Airway epithelial cell (primary cell): ENCODE data around the gene LGR6. TPM values are rescaled to one million over a fixed set of nuclear protein-coding genes. Genes with fewer than 3 reads are reported as not detected.

Experiments used
- total RNA-seq: library from RNA; depleted of rRNA; stranded (reverse); fragments of >200 nt; gene quantifications from 2 replicates; pipeline ENCODE4 v1.2.3, GENCODE V29; 2015

The LGR6 gene
- total RNA-seq: 0.14 TPM in 2 replicates

GRCh38 chr1:202193614-202194327 is at the start of gene LGR6:
TSS of gene LGR6 (plus strand) at chr1:202193799. CDS start at chr1:202193990, 191 bp downstream.

GRCh38 chr1:202144402-202145067 is 49.1 kb upstream of the LGR6 start, which contains the start of gene ARL8A:
TSS of gene ARL8A (minus strand) at chr1:202144737. CDS start at chr1:202144572, 165 bp downstream.

GRCh38 chr1:202160377-202160940 is 33.1 kb upstream of the LGR6 start, which contains the start of gene PTPN7:
TSS of gene PTPN7 (minus strand) at chr1:202160602. CDS start at chr1:202159402, 1,200 bp downstream.

GRCh38 chr1:202348509-202349205 is 155.1 kb downstream of the LGR6 start, which contains the start of gene PPP1R12B:
TSS of gene PPP1R12B (plus strand) at chr1:202348699. CDS start at chr1:202348852, 153 bp downstream.

Other genes with a start within 250 kb of the LGR6 start
- not detected in 2 replicates for gene LMOD1, start 247.3 kb upstream of the LGR6 start, total RNA-seq
- gene TIMM17A, start 238.3 kb upstream of the LGR6 start, total RNA-seq: 40.5 and 40.6 TPM in 2 replicates
- 117 and 127 TPM in 2 replicates for gene RNPEP, start 211.2 kb upstream of the LGR6 start, total RNA-seq
- 39.6 and 44.8 TPM in 2 replicates for gene ELF3, start 183.2 kb upstream of the LGR6 start, total RNA-seq
- gene GPR37L1, start 70.9 kb upstream of the LGR6 start, total RNA-seq: 0.07 TPM in 1 of 2 replicates, not detected in the other
- 21.4 and 27.6 TPM in 2 replicates for gene ARL8A, start 49.1 kb upstream of the LGR6 start, total RNA-seq
- gene PTPN7, start 33.2 kb upstream of the LGR6 start, total RNA-seq: not detected in 2 replicates
- gene UBE2T, start 148.1 kb downstream of the LGR6 start, total RNA-seq: 51.0 and 54.6 TPM in 2 replicates
- gene PPP1R12B, start 154.9 kb downstream of the LGR6 start, total RNA-seq: 3.1 and 8.4 TPM in 2 replicates